EL (cell line): Measurements from ENCODE around the gene PARVB.

Source experiments
- DNase-seq: peaks from one replicate; pipeline ENCODE4 v3.0.0-alpha.2; 2016

The PARVB gene

GRCh38 chr22:44186737-44187136, 162.6 kb downstream of the PARVB start:
- DNase-seq = no peak

- no peak for DNase-seq
Measured at GRCh38 chr22:44187652-44188230, 163.6 kb downstream of the PARVB start.

GRCh38 chr22:44188316-44188715, 164.2 kb downstream of the PARVB start:
- DNase-seq = no peak

GRCh38 chr22:44188986-44189630, 165.0 kb downstream of the PARVB start:
- no peak for DNase-seq

GRCh38 chr22:44190381-44190976, 166.4 kb downstream of the PARVB start:
- DNase-seq = no peak

GRCh38 chr22:44191036-44191454, 166.9 kb downstream of the PARVB start:
- peak; percentile 11 for DNase-seq

GRCh38 chr22:44192098-44192815, 168.2 kb downstream of the PARVB start:
- DNase-seq = peak; percentile 21

- no peak for DNase-seq
Measured at GRCh38 chr22:44192816-44193534, 168.9 kb downstream of the PARVB start.

- no peak for DNase-seq
Measured at GRCh38 chr22:44193535-44193891, 169.4 kb downstream of the PARVB start.

- no peak for DNase-seq
Measured at GRCh38 chr22:44194569-44194968, 170.5 kb downstream of the PARVB start.

- no peak for DNase-seq
Measured at GRCh38 chr22:44195189-44195871, 171.2 kb downstream of the PARVB start.

- no peak for DNase-seq
Measured at GRCh38 chr22:44196241-44196640, 172.1 kb downstream of the PARVB start.

- no peak for DNase-seq
Measured at GRCh38 chr22:44196731-44197131, 172.6 kb downstream of the PARVB start.

GRCh38 chr22:44197271-44197670, 173.2 kb downstream of the PARVB start:
- DNase-seq = no peak

GRCh38 chr22:44199164-44199563, 175.1 kb downstream of the PARVB start:
- no peak for DNase-seq

- DNase-seq = no peak
Measured at GRCh38 chr22:44199866-44200265, 175.8 kb downstream of the PARVB start.

GRCh38 chr22:44200451-44200850, 176.3 kb downstream of the PARVB start:
- no peak for DNase-seq

- DNase-seq = no peak
Measured at GRCh38 chr22:44200855-44201550, 176.9 kb downstream of the PARVB start.

GRCh38 chr22:44201665-44202064, 177.6 kb downstream of the PARVB start:
- no peak for DNase-seq

- peak; percentile 81 for DNase-seq
Measured at GRCh38 chr22:44202261-44202789, 178.2 kb downstream of the PARVB start.

GRCh38 chr22:44203203-44203602, 179.1 kb downstream of the PARVB start:
- DNase-seq = no peak
